Chondrocyte (in vitro differentiated cells): ENCODE measurements around the gene CACHD1. TPM values are rescaled to one million over a fixed set of nuclear protein-coding genes. Genes with fewer than 3 reads are reported as not detected.

ENCODE experiments used
- DNase-seq: peaks from one replicate; pipeline ENCODE4 v3.0.0; 2021; ENCODE audit warnings: mixed read lengths, low spot score
- H3K27ac Mint-ChIP-seq: one replicate; pipeline ENCODE4 v1.8.0; 2021; ENCODE audit warnings: mild to moderate bottlenecking, moderate library complexity, mixed read lengths; ENCODE audit not compliant: unreplicated experiment
- H3K27me3 Mint-ChIP-seq: 2 replicates; pipeline ENCODE4 v1.8.0; 2021; ENCODE audit warnings: low read depth, mixed read lengths
- H3K36me3 Mint-ChIP-seq: 2 replicates; pipeline ENCODE4 v1.8.0; 2021; ENCODE audit warnings: low read depth, mixed read lengths
- H3K4me1 Mint-ChIP-seq: 2 replicates; pipeline ENCODE4 v1.8.0; 2021; ENCODE audit warnings: low read depth, mild to moderate bottlenecking, mixed read lengths
- H3K4me3 Mint-ChIP-seq: one replicate; pipeline ENCODE4 v1.8.0; 2021; ENCODE audit warnings: mild to moderate bottlenecking, moderate library complexity, mixed read lengths; ENCODE audit not compliant: unreplicated experiment
- H3K9me3 Mint-ChIP-seq: 2 replicates; pipeline ENCODE4 v1.8.0; 2021; ENCODE audit warnings: low read depth, mixed read lengths
- total RNA-seq: library from RNA; stranded (reverse); gene quantifications from 3 replicates; pipeline ENCODE4 v1.2.1, GENCODE V29; 2021
- TF ChIP-seq, protein P1 (sequence below): fragments of 200-600 bp; sonication (generic); IDR thresholded peaks from 2 replicates; pipeline ENCODE4 v1.5.0; 2021; ENCODE audit warnings: antibody characterized with exemption, mild to moderate bottlenecking, moderate library complexity

Gene CACHD1
- total RNA-seq, 1 donor from 2014 or later, result 10.5 TPM

- Mint-ChIP-seq H3K4me3 (no peak overlapping the region), H3K4me1 (peaks cover 6% of the 10 kb centered on the region), H3K27me3 (no peaks in the 10 kb centered on the region), H3K27ac (no peak overlapping the region), H3K9me3 (no peaks in the 10 kb centered on the region), H3K36me3 (no peaks in the 10 kb centered on the region)
- no peak for DNase-seq
- TF ChIP-seq, protein P1, sequence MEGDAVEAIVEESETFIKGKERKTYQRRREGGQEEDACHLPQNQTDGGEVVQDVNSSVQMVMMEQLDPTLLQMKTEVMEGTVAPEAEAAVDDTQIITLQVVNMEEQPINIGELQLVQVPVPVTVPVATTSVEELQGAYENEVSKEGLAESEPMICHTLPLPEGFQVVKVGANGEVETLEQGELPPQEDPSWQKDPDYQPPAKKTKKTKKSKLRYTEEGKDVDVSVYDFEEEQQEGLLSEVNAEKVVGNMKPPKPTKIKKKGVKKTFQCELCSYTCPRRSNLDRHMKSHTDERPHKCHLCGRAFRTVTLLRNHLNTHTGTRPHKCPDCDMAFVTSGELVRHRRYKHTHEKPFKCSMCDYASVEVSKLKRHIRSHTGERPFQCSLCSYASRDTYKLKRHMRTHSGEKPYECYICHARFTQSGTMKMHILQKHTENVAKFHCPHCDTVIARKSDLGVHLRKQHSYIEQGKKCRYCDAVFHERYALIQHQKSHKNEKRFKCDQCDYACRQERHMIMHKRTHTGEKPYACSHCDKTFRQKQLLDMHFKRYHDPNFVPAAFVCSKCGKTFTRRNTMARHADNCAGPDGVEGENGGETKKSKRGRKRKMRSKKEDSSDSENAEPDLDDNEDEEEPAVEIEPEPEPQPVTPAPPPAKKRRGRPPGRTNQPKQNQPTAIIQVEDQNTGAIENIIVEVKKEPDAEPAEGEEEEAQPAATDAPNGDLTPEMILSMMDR, result no peak
Observed at GRCh38 chr1:64575881-64576676, 106.2 kb downstream of the CACHD1 start.

DNA sequence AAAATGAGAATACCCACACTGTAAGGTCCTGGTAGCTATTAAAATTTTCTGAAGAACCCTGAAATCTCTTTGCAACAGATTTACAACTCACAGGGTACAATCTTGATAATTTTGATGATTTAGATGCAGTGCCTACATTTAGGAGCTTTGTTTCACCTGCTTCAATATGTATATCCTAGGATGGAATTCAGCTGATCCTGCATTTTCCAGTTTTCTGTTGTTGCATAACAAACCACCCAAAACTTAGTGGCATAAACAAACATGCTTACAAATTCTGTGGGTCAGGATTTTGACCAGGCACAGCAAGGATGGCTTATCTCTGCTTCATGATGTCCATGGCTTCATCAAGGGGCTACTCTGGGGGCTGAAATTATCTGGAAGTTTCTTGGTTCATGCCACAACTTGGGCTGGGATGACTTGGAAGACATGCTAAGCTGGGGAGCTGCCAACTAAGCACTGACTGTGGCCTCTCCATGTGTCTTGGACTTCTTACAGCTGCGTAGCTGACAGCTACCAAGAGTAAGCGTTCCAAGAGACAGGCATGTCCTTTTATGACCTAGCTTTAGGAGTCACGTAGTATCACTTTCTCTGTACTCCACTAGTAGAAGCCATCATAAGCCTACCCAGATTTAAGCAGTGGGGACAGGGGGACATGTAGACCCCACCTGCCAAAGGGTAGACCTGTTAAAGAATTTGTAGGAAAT, 108.5 kb downstream of the CACHD1 start:
- Mint-ChIP-seq H3K4me1 (peaks cover 3% of the 10 kb centered on the region), H3K36me3 (peaks cover under 1% of the 10 kb centered on the region), H3K27ac (no peak overlapping the region), H3K9me3 (no peaks in the 10 kb centered on the region), H3K4me3 (no peak overlapping the region), H3K27me3 (no peaks in the 10 kb centered on the region)
- TF ChIP-seq, protein P1, result no peak
- no peak for DNase-seq

DNA sequence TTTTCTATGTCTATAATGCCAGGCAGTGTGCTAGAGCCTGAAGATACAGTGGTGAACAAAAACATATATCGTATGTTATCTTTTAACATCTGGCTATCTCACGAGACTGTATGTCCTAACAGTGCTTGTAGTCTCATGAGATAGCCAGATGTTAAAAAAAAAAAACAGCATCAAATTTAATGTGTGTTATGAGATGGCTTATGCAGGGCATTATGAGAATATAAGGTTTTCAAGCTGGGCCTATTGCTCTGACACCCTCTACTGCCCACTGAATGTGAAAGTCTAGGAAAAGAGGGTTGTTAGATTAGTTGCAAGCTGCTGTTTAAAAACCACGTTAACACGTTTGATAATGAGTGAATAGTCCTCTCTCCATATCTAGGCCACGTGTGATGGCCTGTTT, 109.8 kb downstream of the CACHD1 start:
- TF ChIP-seq, protein P1, result peak; percentile 38
- no peaks in the 10 kb centered on the region for H3K9me3 Mint-ChIP-seq
- no peaks in the 10 kb centered on the region for H3K27me3 Mint-ChIP-seq
- no peak overlapping the region for H3K4me3 Mint-ChIP-seq
- H3K4me1 Mint-ChIP-seq, result no peaks in the 10 kb centered on the region
- H3K27ac Mint-ChIP-seq, result no peak overlapping the region
- DNase-seq, result no peak
- H3K36me3 Mint-ChIP-seq, result peaks cover 2% of the 10 kb centered on the region

DNA sequence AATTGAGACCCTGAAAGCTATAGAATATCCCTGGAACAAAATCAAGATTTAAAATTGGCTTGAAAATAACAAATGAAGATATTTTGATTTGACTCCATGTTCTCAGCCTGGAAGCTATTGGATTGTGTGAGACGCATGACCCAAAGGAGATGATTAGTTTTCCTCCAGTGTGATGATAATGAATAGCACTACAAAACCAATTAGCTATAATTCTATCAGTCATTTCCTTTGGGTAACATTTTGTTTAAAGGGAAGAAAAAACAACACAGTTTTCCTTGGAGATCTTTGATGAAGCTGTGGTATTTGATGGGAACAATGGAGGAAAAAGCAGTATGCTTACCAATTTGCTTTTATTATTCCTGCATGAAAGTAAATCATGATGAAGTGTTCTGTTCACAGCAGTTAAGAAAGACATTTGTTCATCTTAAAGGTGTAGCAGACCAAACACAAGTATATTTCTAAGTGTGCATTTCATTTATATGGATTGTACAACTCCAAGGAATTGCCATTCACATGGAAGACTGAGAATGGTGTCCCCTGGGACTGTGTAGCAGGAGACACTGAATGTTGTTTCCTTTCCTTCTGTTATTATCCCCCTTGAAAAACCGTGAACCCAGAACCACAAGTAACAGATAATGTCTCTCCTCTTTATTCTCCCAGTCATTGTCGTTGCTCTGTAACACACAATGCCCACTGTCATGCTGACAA, 111.4 kb downstream of the CACHD1 start:
- Mint-ChIP-seq H3K4me3 (no peak overlapping the region), H3K9me3 (no peaks in the 10 kb centered on the region)

DNA sequence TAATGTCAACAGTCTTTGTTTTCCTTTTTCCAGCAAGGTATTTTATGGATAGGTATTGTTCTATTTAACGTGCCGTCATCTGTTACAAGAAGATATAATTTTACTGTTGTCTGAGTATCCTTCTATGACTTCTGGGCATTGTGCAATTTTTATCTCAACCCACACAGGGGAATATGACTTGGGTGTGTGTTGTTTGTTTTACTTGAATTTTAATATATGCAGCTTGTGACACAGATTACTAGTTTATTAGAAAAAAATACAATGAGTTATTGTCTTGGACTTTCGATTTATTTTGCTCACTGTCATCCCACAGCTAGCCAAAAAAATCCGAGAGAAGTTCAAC, 111.9 kb downstream of the CACHD1 start:
- no peak for DNase-seq
- Mint-ChIP-seq H3K27ac (no peak overlapping the region), H3K4me1 (no peaks in the 10 kb centered on the region), H3K9me3 (no peaks in the 10 kb centered on the region), H3K4me3 (no peak overlapping the region), H3K27me3 (no peaks in the 10 kb centered on the region), H3K36me3 (peaks cover 4% of the 10 kb centered on the region)
- TF ChIP-seq, protein P1, result no peak

More for the DNA sequence above, 111.4 kb downstream of the CACHD1 start:
- peaks cover 4% of the 10 kb centered on the region for H3K36me3 Mint-ChIP-seq
- DNase-seq, result no peak
- no peak overlapping the region for H3K27ac Mint-ChIP-seq
- no peaks in the 10 kb centered on the region for H3K27me3 Mint-ChIP-seq
- no peaks in the 10 kb centered on the region for H3K4me1 Mint-ChIP-seq
- TF ChIP-seq, protein P1, result no peak
